ENCODE data around the gene VDR. TPM values are rescaled to one million over a fixed set of nuclear protein-coding genes. Genes with fewer than 3 reads are reported as not detected.

The VDR gene
- total and polyA plus RNA-seq, 2 donors (not counting 1 experiment from before 2014, with no cell fraction given), result 0.37 to 0.42 TPM

GRCh38 chr12:47825173-47825639, 79.6 kb downstream of the VDR start:
- POLR2A ChIA-PET, result interaction anchor here (1.6 kb wide), 1 partner anchor 17 kb away, joined by 4 read pairs; no protein-coding TSS in a partner anchor
- TF ChIP-seq EZH2 (IDR thresholded peaks at IDR 0.05; ENCODE audit: borderline replicate concordance, insufficient read depth, low read depth, low read length, poor library complexity, severe bottlenecking) (no peak), CTCF (IDR thresholded peaks at IDR 0.05) (no peak)
- intact Hi-C loops (cut with micrococcal nuclease), result no loop called here
- ATAC-seq (ENCODE audit: low read depth) (no peak), DNase-seq (no peak)
- no peak overlapping the region for H3K4me2 ChIP-seq (replicated peaks; ENCODE audit: low read depth, low read length, poor library complexity, severe bottlenecking)
- H3K4me1 Mint-ChIP-seq, result peaks cover 38% of the 10 kb centered on the region
- no peaks in the 10 kb centered on the region for H3K9me3 ChIP-seq (ENCODE audit: control extremely low read depth in 1 of 3, control insufficient read depth in 2 of 3, insufficient read depth in 1 of 3, low read length in 2 of 3)
- H3K36me3 ChIP-seq (replicated peaks in 1 of 2; ENCODE audit: control extremely low read depth in 1 of 2, control insufficient read depth in 1 of 2, extremely low read depth in 1 of 2, insufficient read depth in 2 of 2, low read length in 1 of 2), result no peaks in the 10 kb centered on the region
- peaks cover 17 to 26% of the 10 kb centered on the region in 2 donors for H3K4me1 ChIP-seq (ENCODE audit: control insufficient read depth in 2 of 2, insufficient read depth in 2 of 2, low read length in 2 of 2)
- no peak overlapping the region for H2AFZ ChIP-seq (ENCODE audit: insufficient read depth, low read depth, low read length, poor library complexity, severe bottlenecking)
- H4K20me1 ChIP-seq (ENCODE audit: control insufficient read depth, insufficient read depth, low read length, poor library complexity, severe bottlenecking), result no peaks in the 10 kb centered on the region
- H3K27ac Mint-ChIP-seq, result no peak overlapping the region
- no peak overlapping the region for H3K27ac ChIP-seq (ENCODE audit: low read length in 2 of 2)
- WGBS (ENCODE audit: insufficient coverage), result 90% methylated on average over 5 of the region's 6 CpGs
- H3K9me3 Mint-ChIP-seq (ENCODE audit: insufficient read depth), result no peaks in the 10 kb centered on the region
- no peaks in the 10 kb centered on the region for H3K27me3 ChIP-seq (replicated peaks in 1 of 4; ENCODE audit: control extremely low read depth in 1 of 4, control insufficient read depth in 3 of 4, insufficient read depth in 4 of 4, low read length in 3 of 4)
- H3K4me3 ChIP-seq (ENCODE audit: control extremely low read depth in 1 of 5, extremely low read depth in 1 of 5, insufficient read depth in 1 of 5, low read depth in 2 of 5, low read length in 4 of 5), result no peak overlapping the region
- H3K9ac ChIP-seq (ENCODE audit: low read length), result no peak overlapping the region
- no peak overlapping the region for H3K4me3 Mint-ChIP-seq
- peaks cover 6% of the 10 kb centered on the region for H3K79me2 ChIP-seq (ENCODE audit: control insufficient read depth, insufficient read depth, low read length)
- no peaks in the 10 kb centered on the region for H3K27me3 Mint-ChIP-seq
- CTCF ChIA-PET, result interaction anchor here (1.3 to 2.3 kb wide), 3 partner anchors 9 to 81 kb away, joined by 3 to 11 read pairs (median 7); no protein-coding TSS in a partner anchor

- Mint-ChIP-seq H3K27ac (no peak overlapping the region), H3K4me3 (no peak overlapping the region), H3K9me3 (ENCODE audit: insufficient read depth) (no peaks in the 10 kb centered on the region), H3K4me1 (peaks cover 40% of the 10 kb centered on the region), H3K27me3 (no peaks in the 10 kb centered on the region)
- Histone ChIP-seq H2AFZ (ENCODE audit: insufficient read depth, low read depth, low read length, poor library complexity, severe bottlenecking) (peak overlapping the region; percentile 20), H3K36me3 (replicated peaks in 1 of 2; ENCODE audit: control extremely low read depth in 1 of 2, control insufficient read depth in 1 of 2, extremely low read depth in 1 of 2, insufficient read depth in 2 of 2, low read length in 1 of 2) (no peaks in the 10 kb centered on the region), H4K20me1 (ENCODE audit: control insufficient read depth, insufficient read depth, low read length, poor library complexity, severe bottlenecking) (no peaks in the 10 kb centered on the region), H3K27me3 (replicated peaks in 1 of 4; ENCODE audit: control extremely low read depth in 1 of 4, control insufficient read depth in 3 of 4, insufficient read depth in 4 of 4, low read length in 3 of 4) (no peaks in the 10 kb centered on the region), H3K4me3 (ENCODE audit: control extremely low read depth in 1 of 5, extremely low read depth in 1 of 5, insufficient read depth in 1 of 5, low read depth in 2 of 5, low read length in 4 of 5) (no peak overlapping the region), H3K9ac (ENCODE audit: low read length) (no peak overlapping the region), H3K79me2 (ENCODE audit: control insufficient read depth, insufficient read depth, low read length) (peaks cover 9% of the 10 kb centered on the region), H3K4me2 (replicated peaks; ENCODE audit: low read depth, low read length, poor library complexity, severe bottlenecking) (no peak overlapping the region), H3K9me3 (ENCODE audit: control extremely low read depth in 1 of 3, control insufficient read depth in 2 of 3, insufficient read depth in 1 of 3, low read length in 2 of 3) (no peaks in the 10 kb centered on the region), H3K4me1 (ENCODE audit: control insufficient read depth in 2 of 2, insufficient read depth in 2 of 2, low read length in 2 of 2) (peaks cover 18 to 27% of the 10 kb centered on the region in 2 donors), H3K27ac (ENCODE audit: low read length in 2 of 2) (no peak overlapping the region)
- TF ChIP-seq EZH2 (IDR thresholded peaks at IDR 0.05; ENCODE audit: borderline replicate concordance, insufficient read depth, low read depth, low read length, poor library complexity, severe bottlenecking), result no peak
- no peak for TF ChIP-seq CTCF (IDR thresholded peaks at IDR 0.05)
- WGBS (ENCODE audit: insufficient coverage), result no CpG with 5 or more reads among the region's 3 CpGs
- ChIA-PET POLR2A (interaction anchor here (1.1 to 1.6 kb wide), 3 partner anchors 8 to 17 kb away, joined by 4 to 7 read pairs (median 4); no protein-coding TSS in a partner anchor), CTCF (interaction anchor here (1.1 to 2.3 kb wide), 5 partner anchors 9 to 80 kb away, joined by 3 to 11 read pairs (median 4); no protein-coding TSS in a partner anchor)
- ATAC-seq (ENCODE audit: low read depth) (no peak), DNase-seq (no peak)
- intact Hi-C loops (cut with micrococcal nuclease), result no loop called here
Observed at GRCh38 chr12:47824635-47825034, 80.2 kb downstream of the VDR start.
